CD4-positive, CD25-positive, alpha-beta regulatory T cell (primary cell): Measurements from ENCODE around the gene MBLAC1. TPM values are rescaled to one million over a fixed set of nuclear protein-coding genes. Genes with fewer than 3 reads are reported as not detected.

Experiments used
- ATAC-seq, 2 donors: fragments of 150-1000 bp; cut with Tn5 transposase; one replicate each; pipeline ENCODE4 v1.10.0; 2021; ENCODE audit warnings: low read depth in 2 of 2, moderate number of reproducible peaks in 2 of 2, moderate library complexity in 1 of 2
- DNase-seq, 3 donors: peaks; one replicate each; pipeline versions ENCODE4 v3.0.0 to v3.0.0-alpha.2; 2012 to 2022; ENCODE audit warnings: mixed read lengths in 1 of 3
- H3K27ac ChIP-seq: one replicate; pipeline ENCODE4 v1.7.0; 2013; ENCODE audit warnings: mild to moderate bottlenecking, low read length; ENCODE audit not compliant: insufficient read depth, poor library complexity, severe bottlenecking
- H3K27me3 ChIP-seq: one replicate; pipeline ENCODE4 v1.7.0; 2013; ENCODE audit warnings: low read length; ENCODE audit not compliant: control insufficient read depth, insufficient read depth
- H3K36me3 ChIP-seq: one replicate; pipeline ENCODE4 v1.7.0; 2013; ENCODE audit warnings: mild to moderate bottlenecking, low read length, moderate library complexity; ENCODE audit not compliant: control insufficient read depth, insufficient read depth
- H3K4me1 ChIP-seq: 2 replicates; pipeline ENCODE4 v1.7.0; 2013; ENCODE audit warnings: mild to moderate bottlenecking, low read length; ENCODE audit not compliant: insufficient read depth, control insufficient read depth, poor library complexity, severe bottlenecking
- H3K4me3 ChIP-seq: one replicate; pipeline ENCODE4 v1.7.0; 2013; ENCODE audit warnings: low read depth, mild to moderate bottlenecking, low read length, moderate library complexity
- H3K9me3 ChIP-seq, 2 experiments: 1 replicate in 1 of 2; 2 replicates in 1 of 2; pipeline ENCODE4 v1.7.0; 2013; ENCODE audit warnings: low read length in 2 of 2, mild to moderate bottlenecking in 1 of 2, moderate library complexity in 1 of 2; ENCODE audit not compliant: control insufficient read depth in 2 of 2
- H3K27ac Mint-ChIP-seq, 3 donors: one replicate each; pipeline ENCODE4 v1.8.0; 2020 to 2022; ENCODE audit warnings: mild to moderate bottlenecking in 3 of 3, mixed read lengths in 3 of 3, moderate library complexity in 2 of 3
- H3K27me3 Mint-ChIP-seq: one replicate; pipeline ENCODE4 v1.8.0; 2022; ENCODE audit warnings: mild to moderate bottlenecking, mixed read lengths
- H3K36me3 Mint-ChIP-seq: one replicate; pipeline ENCODE4 v1.8.0; 2020; ENCODE audit warnings: mixed read lengths
- H3K4me1 Mint-ChIP-seq, 4 donors: one replicate each; pipeline ENCODE4 v1.8.0; 2020 to 2022; ENCODE audit warnings: mixed read lengths in 4 of 4, mild to moderate bottlenecking in 1 of 4
- H3K4me3 Mint-ChIP-seq, 4 donors: one replicate each; pipeline ENCODE4 v1.8.0; 2020 to 2022; ENCODE audit warnings: mild to moderate bottlenecking in 4 of 4, mixed read lengths in 4 of 4, moderate library complexity in 3 of 4
- H3K9me3 Mint-ChIP-seq, 7 donors: one replicate each; pipeline ENCODE4 v1.8.0; 2020 to 2022; ENCODE audit warnings: mixed read lengths in 7 of 7, mild to moderate bottlenecking in 3 of 7, moderate library complexity in 2 of 7
- polyA plus RNA-seq, 4 donors: library from polyadenylated mRNA; unstranded; fragments of 300-500 nt; fragmentation: Illumina TruSeq; gene quantifications; one replicate each; pipeline ENCODE4 v1.2.3, GENCODE V29; 2021
- total RNA-seq: library from RNA; stranded (reverse); gene quantifications from one replicate; pipeline ENCODE4 v1.2.3, GENCODE V29; 2022

MBLAC1 gene
- total and polyA plus RNA-seq, 5 donors from 2014 or later = 1.6 to 4.0 (median 2.3) TPM

DNA sequence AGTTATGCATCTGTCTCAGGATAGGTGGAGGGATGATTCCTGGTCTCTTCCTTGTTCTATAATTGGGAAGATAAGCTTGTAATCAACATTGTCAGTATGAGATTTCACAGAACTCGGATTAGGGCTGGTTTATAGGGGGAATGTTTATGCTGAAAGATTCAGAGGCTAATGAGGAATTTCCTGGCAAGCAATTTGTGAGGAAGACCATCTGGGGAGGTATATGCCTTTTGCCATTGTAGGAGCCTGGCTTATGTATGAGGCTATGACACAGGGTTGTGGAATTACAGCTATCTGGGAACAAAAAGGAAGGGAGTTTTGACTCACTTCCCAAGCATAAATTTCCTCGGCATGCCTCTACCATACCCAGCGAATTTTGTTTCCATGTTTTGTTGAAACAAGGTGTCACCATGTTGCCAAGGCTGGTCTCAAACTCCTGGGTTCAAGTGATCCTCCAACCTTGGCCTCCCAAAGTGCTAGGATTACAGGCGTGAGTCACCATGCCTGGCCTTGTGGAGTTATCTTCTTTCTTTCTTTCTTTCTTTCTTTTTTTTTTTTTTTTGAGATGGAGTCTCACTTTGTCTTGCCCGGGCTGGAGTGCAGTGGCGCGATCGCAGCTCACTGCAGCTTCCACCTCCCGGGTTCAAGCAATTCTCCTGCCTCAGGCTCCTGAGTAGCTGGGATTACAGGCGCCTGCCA lies 39.6 kb upstream of the MBLAC1 start:
- Histone ChIP-seq H3K4me1 (peaks cover 26% of the 10 kb centered on the region), H3K9me3 (no peaks in the 10 kb centered on the region), H3K4me3 (no peak overlapping the region), H3K36me3 (peaks cover 16% of the 10 kb centered on the region), H3K27me3 (no peaks in the 10 kb centered on the region), H3K27ac (peak overlapping the region; percentile 34)
- Mint-ChIP-seq H3K27ac (peak overlapping the region; percentile 61 to 74 (median 68)), H3K36me3 (peaks cover 24% of the 10 kb centered on the region), H3K9me3 (no peaks in the 10 kb centered on the region), H3K27me3 (peaks cover 22% of the 10 kb centered on the region), H3K4me3 (peak overlapping the region; percentile 63 to 93 (median 76)), H3K4me1 (peaks cover 0 to 40% (median 21%) of the 10 kb centered on the region in 4 donors)
- ATAC-seq = no peak
- no peak for DNase-seq

DNA sequence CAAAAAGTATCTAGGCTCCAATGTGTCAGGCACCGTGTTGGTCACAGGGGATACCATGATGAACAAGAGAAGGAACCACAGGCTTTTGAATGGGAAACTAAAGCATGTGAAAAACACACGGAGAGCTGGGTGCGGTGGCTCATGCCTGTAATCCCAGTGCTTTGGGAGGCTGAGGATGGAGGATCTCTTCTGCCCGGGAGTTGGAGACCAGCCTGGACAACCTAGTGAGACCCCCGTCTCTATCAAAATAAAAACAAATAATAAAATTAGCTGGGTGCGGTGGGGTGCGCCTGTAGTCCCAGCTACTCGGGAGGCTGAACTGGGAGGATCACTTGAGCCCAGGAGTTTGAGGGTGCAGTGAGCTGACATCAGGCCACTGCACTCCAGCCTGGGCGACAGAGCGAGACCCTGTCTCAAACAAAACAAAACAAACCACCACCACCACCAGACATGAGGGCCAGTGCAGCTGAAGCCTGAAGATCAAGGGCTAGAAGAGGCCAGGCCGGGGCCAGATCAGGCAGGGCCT lies 38.6 kb upstream of the MBLAC1 start:
- H3K9me3 ChIP-seq = no peaks in the 10 kb centered on the region
- Mint-ChIP-seq H3K9me3 (no peaks in the 10 kb centered on the region), H3K4me1 (peaks cover 0 to 33% (median 15%) of the 10 kb centered on the region in 4 donors), H3K36me3 (peaks cover 31% of the 10 kb centered on the region), H3K4me3 (peak overlapping the region; percentile 89 to 95 (median 94)), H3K27ac (peak overlapping the region in 2 of 3 donors; percentile 92 to 94), H3K27me3 (peaks cover 14% of the 10 kb centered on the region)
- DNase-seq (no peak), ATAC-seq (peak in 1 of 2 donors; percentile 7)
- peaks cover 17% of the 10 kb centered on the region for H3K4me1 ChIP-seq
- peak overlapping the region; percentile 83 for H3K4me3 ChIP-seq
- H3K27me3 ChIP-seq = no peaks in the 10 kb centered on the region
- H3K27ac ChIP-seq = peak overlapping the region; percentile 86
- H3K36me3 ChIP-seq = peaks cover 25% of the 10 kb centered on the region

DNA sequence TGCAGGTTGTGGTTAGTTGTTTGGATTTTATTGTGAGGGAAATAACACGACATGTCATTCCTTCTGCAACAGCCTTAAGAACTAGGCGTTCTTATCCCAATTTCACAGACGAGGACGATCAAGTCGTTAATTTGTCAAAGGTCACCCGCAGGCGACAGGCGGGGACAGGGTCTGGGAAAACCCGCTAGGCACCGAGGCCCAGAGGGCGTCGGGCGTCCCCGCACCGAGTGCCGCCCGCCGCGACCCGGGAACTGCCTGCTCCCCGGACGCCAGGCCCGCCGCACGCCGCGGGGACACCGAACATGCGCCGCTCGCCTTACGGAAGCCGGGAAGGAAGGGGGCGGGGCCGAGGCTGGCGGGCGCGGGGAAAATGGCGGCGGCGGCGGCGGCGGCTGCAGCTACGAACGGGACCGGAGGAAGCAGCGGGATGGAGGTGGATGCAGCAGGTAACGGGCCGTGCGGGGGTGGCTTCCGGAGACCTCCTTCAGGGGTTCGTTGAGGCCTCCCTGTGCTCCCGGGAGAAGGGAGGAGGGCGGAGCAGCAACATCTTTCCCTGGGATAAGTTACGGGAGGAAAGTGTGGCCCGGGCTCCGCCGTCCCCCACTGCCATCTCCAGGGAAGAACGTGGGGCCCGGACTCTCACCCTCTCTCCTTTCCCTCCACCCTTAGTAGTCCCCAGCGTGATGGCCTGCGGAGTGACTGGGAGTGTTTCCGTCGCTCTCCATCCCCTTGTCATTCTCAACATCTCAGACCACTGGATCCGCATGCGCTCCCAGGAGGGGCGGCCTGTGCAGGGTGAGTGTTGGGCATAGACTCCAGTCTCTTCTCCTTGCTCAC lies 37.9 kb upstream of the MBLAC1 start, which contains the start of gene COPS6:
TSS of gene COPS6 (plus strand) at position 349 of the 837 bp plus-strand sequence. CDS start at position 371, 22 bp downstream.
- DNase-seq = peak; percentile 81 to 86 (median 85)
- Mint-ChIP-seq H3K36me3 (peaks cover 38% of the 10 kb centered on the region), H3K4me3 (peak within 1 kb of the TSS; percentile 89 to 95 (median 94)), H3K27ac (peak within 1 kb of the TSS; percentile 54 to 94 (median 93)), H3K9me3 (no peaks in the 10 kb centered on the region), H3K27me3 (peaks cover 14% of the 10 kb centered on the region), H3K4me1 (peaks cover 0 to 35% (median 15%) of the 10 kb centered on the region in 4 donors)
- H3K36me3 ChIP-seq = peaks cover 32% of the 10 kb centered on the region
- peak within 1 kb of the TSS; percentile 86 for H3K27ac ChIP-seq
- H3K4me1 ChIP-seq = peaks cover 17% of the 10 kb centered on the region
- no peaks in the 10 kb centered on the region for H3K27me3 ChIP-seq
- peak within 1 kb of the TSS; percentile 84 for H3K4me3 ChIP-seq
- peak; percentile 76 to 80 for ATAC-seq
- no peaks in the 10 kb centered on the region for H3K9me3 ChIP-seq

DNA sequence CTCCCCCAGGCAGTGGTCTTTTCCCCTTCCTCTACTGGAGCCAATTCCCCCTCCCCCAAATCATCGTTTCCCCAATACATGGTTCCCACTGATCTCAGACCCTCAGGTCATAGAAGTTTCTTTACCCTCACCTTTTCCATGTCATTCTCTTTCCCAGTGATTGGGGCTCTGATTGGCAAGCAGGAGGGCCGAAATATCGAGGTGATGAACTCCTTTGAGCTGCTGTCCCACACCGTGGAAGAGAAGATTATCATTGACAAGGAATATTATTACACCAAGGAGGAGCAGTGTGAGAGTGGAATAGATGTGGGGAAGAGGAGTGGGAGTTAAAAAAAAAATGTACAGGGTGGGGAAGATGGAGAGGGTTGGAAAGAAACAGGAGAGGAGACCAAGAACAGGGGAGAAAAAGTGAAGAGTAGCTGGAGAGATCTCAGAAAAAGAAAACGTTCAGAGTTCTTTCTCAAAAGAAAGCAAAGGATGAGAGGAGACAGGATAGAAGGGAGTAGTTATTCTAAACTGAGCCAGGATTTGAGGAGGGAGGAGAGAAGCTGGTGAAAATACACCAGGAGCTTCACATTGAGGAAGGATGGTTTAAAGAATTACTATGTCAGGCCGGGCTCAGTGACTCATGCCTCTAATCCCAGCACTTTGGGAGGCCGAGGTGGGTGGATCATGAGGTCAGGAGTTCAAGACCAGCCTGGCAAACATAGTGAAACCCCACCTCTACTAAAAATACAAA lies 37.1 kb upstream of the MBLAC1 start:
- Histone ChIP-seq H3K4me3 (peak overlapping the region; percentile 84), H3K9me3 (no peaks in the 10 kb centered on the region), H3K27me3 (no peaks in the 10 kb centered on the region), H3K27ac (peak overlapping the region; percentile 86), H3K36me3 (peaks cover 39% of the 10 kb centered on the region), H3K4me1 (peaks cover 17% of the 10 kb centered on the region)
- peak overlapping the region; percentile 54 to 94 (median 93) for H3K27ac Mint-ChIP-seq
- H3K4me1 Mint-ChIP-seq = peaks cover 0 to 36% (median 14%) of the 10 kb centered on the region in 4 donors
- peaks cover 39% of the 10 kb centered on the region for H3K36me3 Mint-ChIP-seq
- peak overlapping the region; percentile 89 to 95 (median 94) for H3K4me3 Mint-ChIP-seq
- peaks cover 14% of the 10 kb centered on the region for H3K27me3 Mint-ChIP-seq
- H3K9me3 Mint-ChIP-seq = no peaks in the 10 kb centered on the region
- ATAC-seq (no peak), DNase-seq (no peak)

DNA sequence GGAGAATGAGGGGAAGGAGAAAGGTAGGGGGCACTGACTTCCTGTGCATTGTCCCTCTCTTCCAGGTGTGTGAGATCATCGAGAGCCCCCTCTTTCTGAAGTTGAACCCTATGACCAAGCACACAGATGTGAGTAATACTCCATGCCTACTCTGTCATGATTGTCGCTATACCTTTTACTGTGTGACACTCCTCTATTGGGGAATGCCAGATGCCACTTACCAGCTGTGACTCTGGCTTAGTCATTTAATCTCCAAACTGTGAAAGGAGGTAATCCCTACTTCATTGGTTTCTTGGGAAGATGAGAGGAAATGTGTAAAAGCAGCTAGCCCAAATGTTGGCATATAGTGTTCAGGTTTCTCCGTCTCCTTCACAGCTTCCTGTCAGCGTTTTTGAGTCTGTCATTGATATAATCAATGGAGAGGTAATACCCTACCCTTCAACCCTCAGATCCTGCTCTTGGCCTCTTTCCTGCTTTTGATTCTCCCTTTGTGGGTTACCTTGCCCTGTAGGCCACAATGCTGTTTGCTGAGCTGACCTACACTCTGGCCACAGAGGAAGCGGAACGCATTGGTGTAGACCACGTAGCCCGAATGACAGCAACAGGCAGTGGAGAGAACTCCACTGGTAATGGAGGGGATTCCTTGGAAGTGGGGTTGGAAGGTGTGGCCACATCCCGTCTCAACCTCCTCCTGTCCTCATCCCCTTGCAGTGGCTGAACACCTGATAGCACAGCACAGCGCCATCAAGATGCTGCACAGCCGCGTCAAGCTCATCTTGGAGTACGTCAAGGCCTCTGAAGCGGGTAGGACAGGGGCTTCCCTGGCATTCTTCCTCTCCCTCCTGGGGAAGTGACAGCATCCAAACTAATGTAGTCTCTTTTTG lies 36.0 kb upstream of the MBLAC1 start:
- H3K27me3 ChIP-seq = no peaks in the 10 kb centered on the region
- no peak for ATAC-seq
- Mint-ChIP-seq H3K27ac (peak overlapping the region in 1 of 3 donors; percentile 56), H3K27me3 (peaks cover 10% of the 10 kb centered on the region), H3K36me3 (peaks cover 47% of the 10 kb centered on the region), H3K4me3 (peak overlapping the region; percentile 89 to 95 (median 94)), H3K4me1 (peaks cover 0 to 42% (median 12%) of the 10 kb centered on the region in 4 donors), H3K9me3 (no peaks in the 10 kb centered on the region)
- peaks cover 50% of the 10 kb centered on the region for H3K36me3 ChIP-seq
- peaks cover 17% of the 10 kb centered on the region for H3K4me1 ChIP-seq
- H3K27ac ChIP-seq = no peak overlapping the region
- no peak for DNase-seq
- no peak overlapping the region for H3K4me3 ChIP-seq
- no peaks in the 10 kb centered on the region for H3K9me3 ChIP-seq

DNA sequence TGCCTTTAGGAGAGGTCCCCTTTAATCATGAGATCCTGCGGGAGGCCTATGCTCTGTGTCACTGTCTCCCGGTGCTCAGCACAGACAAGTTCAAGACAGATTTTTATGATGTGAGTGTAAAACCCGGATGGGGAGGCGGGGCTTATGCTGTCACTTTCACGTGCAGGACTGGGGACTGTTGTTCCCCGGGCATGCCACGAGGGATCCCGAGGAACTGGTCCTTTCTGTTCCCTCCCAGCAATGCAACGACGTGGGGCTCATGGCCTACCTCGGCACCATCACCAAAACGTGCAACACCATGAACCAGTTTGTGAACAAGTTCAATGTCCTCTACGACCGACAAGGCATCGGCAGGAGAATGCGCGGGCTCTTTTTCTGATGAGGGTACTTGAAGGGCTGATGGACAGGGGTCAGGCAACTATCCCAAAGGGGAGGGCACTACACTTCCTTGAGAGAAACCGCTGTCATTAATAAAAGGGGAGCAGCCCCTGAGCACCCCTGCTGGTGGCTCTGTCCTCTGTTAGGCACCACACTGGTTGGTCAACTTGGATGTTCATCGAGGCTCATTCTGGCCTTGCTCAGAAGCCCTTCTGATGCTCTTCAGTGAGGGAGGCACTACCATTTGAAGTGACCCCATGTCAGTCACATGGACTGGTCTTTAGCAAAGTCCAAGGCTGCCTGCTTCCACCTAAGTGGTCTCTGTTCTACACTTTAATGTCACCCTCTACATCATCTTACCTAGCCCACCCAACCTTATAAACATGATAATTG lies 35.2 kb upstream of the MBLAC1 start:
- peak overlapping the region in 2 of 3 donors; percentile 44 to 69 for H3K27ac Mint-ChIP-seq
- H3K9me3 Mint-ChIP-seq = no peaks in the 10 kb centered on the region
- peaks cover 10% of the 10 kb centered on the region for H3K27me3 Mint-ChIP-seq
- peaks cover 0 to 44% (median 12%) of the 10 kb centered on the region in 4 donors for H3K4me1 Mint-ChIP-seq
- H3K27me3 ChIP-seq = no peaks in the 10 kb centered on the region
- no peak overlapping the region for H3K4me3 ChIP-seq
- H3K4me3 Mint-ChIP-seq = peak overlapping the region; percentile 26 to 95 (median 48)
- peaks cover 52% of the 10 kb centered on the region for H3K36me3 Mint-ChIP-seq
- ATAC-seq (no peak), DNase-seq (peak in 1 of 3 donors; percentile 13)
- peaks cover 17% of the 10 kb centered on the region for H3K4me1 ChIP-seq
- no peaks in the 10 kb centered on the region for H3K9me3 ChIP-seq
- H3K36me3 ChIP-seq = peaks cover 58% of the 10 kb centered on the region
- no peak overlapping the region for H3K27ac ChIP-seq
